DOHH2 (cell line): Measurements from ENCODE around the gene LSM2.

ENCODE experiments used
- H3F3A ChIP-seq: fragments of 200-600 bp; sonication (generic), shearing (Covaris generic); 2 replicates; pipeline ENCODE4 v1.6.0; 2016; ENCODE audit warnings: antibody characterized with exemption, mild to moderate bottlenecking; ENCODE audit not compliant: control insufficient read depth, insufficient read depth
- H3K27ac ChIP-seq: fragments of 200-600 bp; sonication (generic); 2 replicates; pipeline ENCODE4 v1.5.1; 2014; ENCODE audit warnings: low read depth, mild to moderate bottlenecking, low read length, moderate library complexity
- H3K27me3 ChIP-seq: fragments of 200-600 bp; sonication (generic); 2 replicates; pipeline ENCODE4 v1.6.1; 2014; ENCODE audit warnings: mild to moderate bottlenecking, low read length, mixed read lengths; ENCODE audit not compliant: control insufficient read depth
- H3K36me3 ChIP-seq: fragments of 200-600 bp; sonication (generic); 2 replicates; pipeline ENCODE4 v1.6.1; 2014; ENCODE audit warnings: mild to moderate bottlenecking, low read length, moderate library complexity, mixed read lengths; ENCODE audit not compliant: control insufficient read depth
- H3K4me1 ChIP-seq: fragments of 200-600 bp; sonication (generic); 2 replicates; pipeline ENCODE4 v1.6.1; 2014; ENCODE audit warnings: mild to moderate bottlenecking, low read length, mixed read lengths; ENCODE audit not compliant: control insufficient read depth
- H3K4me2 ChIP-seq: fragments of 200-600 bp; sonication (generic); 2 replicates; pipeline ENCODE4 v1.6.0; 2014; ENCODE audit warnings: mild to moderate bottlenecking, low read length, moderate library complexity
- H3K4me3 ChIP-seq: fragments of 200-600 bp; sonication (generic); 2 replicates; pipeline ENCODE4 v1.5.1; 2014; ENCODE audit warnings: mild to moderate bottlenecking, low read length, mixed read lengths
- H3K79me2 ChIP-seq: fragments of 200-600 bp; sonication (generic); 2 replicates; pipeline ENCODE4 v1.6.1; 2014; ENCODE audit warnings: mild to moderate bottlenecking, low read length, mixed read lengths; ENCODE audit not compliant: control insufficient read depth
- H3K9me2 ChIP-seq: fragments of 200-600 bp; sonication (generic); replicated peaks from 2 replicates; pipeline ENCODE4 v1.6.1; 2014; ENCODE audit warnings: mild to moderate bottlenecking, low read length, mixed read lengths; ENCODE audit not compliant: control insufficient read depth
- H3K9me3 ChIP-seq: fragments of 200-600 bp; sonication (generic); 2 replicates; pipeline ENCODE4 v1.6.1; 2014; ENCODE audit warnings: antibody characterized with exemption, low read length, mixed read lengths; ENCODE audit not compliant: control insufficient read depth, insufficient read depth
- H4K20me1 ChIP-seq: fragments of 200-600 bp; sonication (generic); 2 replicates; pipeline ENCODE4 v1.6.0; 2014; ENCODE audit warnings: low read depth, mild to moderate bottlenecking, antibody characterized with exemption, low read length, moderate library complexity; ENCODE audit not compliant: control insufficient read depth, insufficient read depth
- EZH2phosphoT487 ChIP-seq: fragments of 200-600 bp; sonication (generic); IDR thresholded peaks from 2 replicates; pipeline ENCODE4 v1.6.1; 2017; ENCODE audit warnings: borderline replicate concordance, mild to moderate bottlenecking, antibody characterized with exemption, low read length, moderate library complexity, mixed read lengths
- TF ChIP-seq, protein P1 (sequence below): fragments of 200-600 bp; sonication (generic); IDR thresholded peaks from one replicate; pipeline ENCODE4 v1.5.1; 2014; ENCODE audit warnings: antibody characterized with exemption, mild to moderate bottlenecking, low read depth, low read length; ENCODE audit not compliant: poor library complexity, severe bottlenecking

Gene LSM2

DNA sequence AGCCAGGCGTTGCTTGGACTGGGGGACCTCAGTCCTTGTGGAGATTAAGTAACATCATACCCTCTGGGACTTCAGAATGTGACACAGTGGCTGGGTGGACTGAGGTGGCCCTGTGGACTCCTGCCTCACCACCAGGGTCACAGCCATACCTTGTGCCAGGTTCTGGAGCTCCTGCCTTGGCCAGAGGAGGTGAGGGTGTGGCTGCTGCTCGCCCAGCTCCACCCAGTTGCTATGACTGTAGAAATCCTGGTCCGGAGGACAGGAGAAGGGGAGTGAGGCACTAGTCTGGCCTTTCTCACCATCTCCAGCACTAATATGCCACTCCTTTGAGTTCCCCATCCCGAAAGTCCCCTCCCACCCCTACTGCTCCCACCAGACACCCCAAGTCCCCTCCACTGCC lies 31.6 kb downstream of the LSM2 start:
- Histone ChIP-seq H3K79me2 (no peaks in the 10 kb centered on the region), H4K20me1 (no peaks in the 10 kb centered on the region), H3K9me2 (no peaks in the 10 kb centered on the region), H3K4me2 (no peak overlapping the region), H3K9me3 (no peaks in the 10 kb centered on the region), H3K4me1 (peaks cover 17% of the 10 kb centered on the region), H3K4me3 (no peak overlapping the region), H3K36me3 (peaks cover 25% of the 10 kb centered on the region), H3K27ac (no peak overlapping the region), H3F3A (no peaks in the 10 kb centered on the region), H3K27me3 (no peaks in the 10 kb centered on the region)
- TF ChIP-seq, protein P1, sequence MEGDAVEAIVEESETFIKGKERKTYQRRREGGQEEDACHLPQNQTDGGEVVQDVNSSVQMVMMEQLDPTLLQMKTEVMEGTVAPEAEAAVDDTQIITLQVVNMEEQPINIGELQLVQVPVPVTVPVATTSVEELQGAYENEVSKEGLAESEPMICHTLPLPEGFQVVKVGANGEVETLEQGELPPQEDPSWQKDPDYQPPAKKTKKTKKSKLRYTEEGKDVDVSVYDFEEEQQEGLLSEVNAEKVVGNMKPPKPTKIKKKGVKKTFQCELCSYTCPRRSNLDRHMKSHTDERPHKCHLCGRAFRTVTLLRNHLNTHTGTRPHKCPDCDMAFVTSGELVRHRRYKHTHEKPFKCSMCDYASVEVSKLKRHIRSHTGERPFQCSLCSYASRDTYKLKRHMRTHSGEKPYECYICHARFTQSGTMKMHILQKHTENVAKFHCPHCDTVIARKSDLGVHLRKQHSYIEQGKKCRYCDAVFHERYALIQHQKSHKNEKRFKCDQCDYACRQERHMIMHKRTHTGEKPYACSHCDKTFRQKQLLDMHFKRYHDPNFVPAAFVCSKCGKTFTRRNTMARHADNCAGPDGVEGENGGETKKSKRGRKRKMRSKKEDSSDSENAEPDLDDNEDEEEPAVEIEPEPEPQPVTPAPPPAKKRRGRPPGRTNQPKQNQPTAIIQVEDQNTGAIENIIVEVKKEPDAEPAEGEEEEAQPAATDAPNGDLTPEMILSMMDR: no peak
- no peak for TF ChIP-seq EZH2phosphoT487

DNA sequence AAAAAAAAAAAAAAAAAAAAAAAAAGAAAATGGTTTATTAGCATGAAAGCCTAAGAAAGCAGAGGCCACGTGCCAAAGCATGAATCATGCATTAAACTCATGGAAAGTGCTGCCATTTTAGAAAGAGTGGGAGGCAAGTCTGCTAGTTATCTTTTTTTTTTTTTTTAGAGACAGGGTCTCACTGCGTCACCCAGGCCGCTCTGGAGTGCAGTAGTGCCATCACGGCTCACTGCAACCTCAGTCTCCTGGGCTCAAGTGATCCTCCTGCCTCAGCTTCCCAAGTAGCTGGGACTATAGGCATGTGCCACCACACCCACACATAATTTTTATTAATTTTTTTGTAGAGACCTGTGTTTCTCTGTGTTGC lies 34.8 kb downstream of the LSM2 start:
- H3K4me2 ChIP-seq: no peak overlapping the region
- H3K9me3 ChIP-seq: no peaks in the 10 kb centered on the region
- no peak overlapping the region for H3K27ac ChIP-seq
- H3K36me3 ChIP-seq: no peaks in the 10 kb centered on the region
- no peaks in the 10 kb centered on the region for H3F3A ChIP-seq
- TF ChIP-seq, protein P1: no peak
- TF ChIP-seq EZH2phosphoT487: no peak
- H3K4me1 ChIP-seq: peaks cover 11% of the 10 kb centered on the region
- H3K27me3 ChIP-seq: no peaks in the 10 kb centered on the region
- H3K9me2 ChIP-seq: no peaks in the 10 kb centered on the region
- H4K20me1 ChIP-seq: no peaks in the 10 kb centered on the region
- H3K79me2 ChIP-seq: no peaks in the 10 kb centered on the region
- no peak overlapping the region for H3K4me3 ChIP-seq

DNA sequence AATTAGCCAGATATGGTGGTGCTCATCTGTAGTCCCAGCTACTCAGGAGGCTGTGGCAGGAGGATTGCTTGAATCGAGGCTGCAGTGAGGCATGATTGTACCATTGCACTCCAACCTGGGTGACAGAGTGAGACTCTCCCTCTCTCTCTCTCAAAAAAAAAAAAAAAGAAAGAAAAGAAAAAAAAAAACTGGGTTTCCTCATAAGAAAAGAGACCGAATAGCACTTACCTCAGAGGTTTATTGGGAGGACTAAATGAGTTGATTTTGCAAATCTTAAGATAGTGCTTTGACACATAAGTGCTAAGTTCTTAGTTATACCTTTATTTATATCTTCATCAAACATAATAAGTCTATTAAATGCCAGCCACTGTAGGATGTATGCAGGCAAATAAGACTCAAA lies 35.9 kb downstream of the LSM2 start:
- H3K4me1 ChIP-seq: peaks cover 4% of the 10 kb centered on the region; the same call in 1 of the 2 replicates
- no peaks in the 10 kb centered on the region for H3K9me3 ChIP-seq
- H3K27ac ChIP-seq: no peak overlapping the region
- no peaks in the 10 kb centered on the region for H4K20me1 ChIP-seq
- H3F3A ChIP-seq: no peaks in the 10 kb centered on the region
- H3K4me3 ChIP-seq: no peak overlapping the region
- H3K79me2 ChIP-seq: no peaks in the 10 kb centered on the region
- no peaks in the 10 kb centered on the region for H3K9me2 ChIP-seq
- no peaks in the 10 kb centered on the region for H3K36me3 ChIP-seq
- TF ChIP-seq EZH2phosphoT487: no peak
- TF ChIP-seq, protein P1: no peak
- no peaks in the 10 kb centered on the region for H3K27me3 ChIP-seq
- H3K4me2 ChIP-seq: no peak overlapping the region
